ENCODE data around the gene GCN1. TPM values are rescaled to one million over a fixed set of nuclear protein-coding genes. Genes with fewer than 3 reads are reported as not detected.
"Not testable (repeated sequence)": the region's sequence is repeated elsewhere in the genome, so short reads cannot be mapped to it uniquely, and the experiment has no call there.

Gene GCN1
- total and polyA plus RNA-seq, 7 experiments from 2014 or later = 20.3 to 142 (median 122) TPM

GRCh38 chr12:120196817-120197541 lies 2.5 kb upstream of the GCN1 start:
- H3K4me1 Mint-ChIP-seq = peaks cover 28 to 62% (median 47%) of the 10 kb centered on the region in 7 donors
- peaks cover 26 to 32% of the 10 kb centered on the region in 2 donors for H3K4me1 ChIP-seq (ENCODE audit: control insufficient read depth in 2 of 2, insufficient read depth in 2 of 2, low read length in 2 of 2)

DNA sequence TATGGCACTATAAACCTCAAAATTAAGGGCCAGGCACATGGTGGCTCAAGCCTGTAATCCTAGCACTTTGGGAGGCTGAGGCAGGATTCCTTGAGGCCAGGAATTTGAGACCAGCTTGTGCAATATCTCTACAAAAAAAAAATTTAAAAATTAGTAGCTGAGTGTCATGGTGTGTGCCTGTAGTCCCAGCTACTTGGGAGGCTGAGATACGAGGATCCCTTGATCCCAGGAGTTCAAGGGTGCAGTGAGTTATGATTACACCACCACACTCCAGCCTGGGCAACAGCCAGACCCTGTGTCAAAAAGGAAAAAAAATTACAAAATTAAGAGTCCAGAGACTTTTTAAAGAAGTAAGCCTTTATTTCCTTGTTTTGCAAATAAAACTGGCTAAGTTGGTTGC lies 1.8 kb upstream of the GCN1 start:
- Mint-ChIP-seq H3K4me1 (peaks cover 31 to 65% (median 48%) of the 10 kb centered on the region in 7 donors), H3K9me3 (peaks cover 0 to 6% (median 0%) of the 10 kb centered on the region in 11 donors), H3K4me3 (peak overlapping the region in 3 of 10 donors; percentile 29 to 88 (median 82)), H3K27me3 (no peaks in the 10 kb centered on the region), H3K27ac (peak overlapping the region in 3 of 9 donors; percentile 87 to 93 (median 90)), H3K36me3 (peaks cover 0 to 40% (median 13%) of the 10 kb centered on the region in 5 donors)
- Histone ChIP-seq H3K4me3 (ENCODE audit: low read length) (no peak overlapping the region), H3K4me1 (ENCODE audit: control insufficient read depth in 2 of 2, insufficient read depth in 2 of 2, low read length in 2 of 2) (peaks cover 26 to 32% of the 10 kb centered on the region in 2 donors), H3K27ac (ENCODE audit: low read depth, low read length) (no peak overlapping the region), H3K9me3 (ENCODE audit: control insufficient read depth in 2 of 3, low read length in 3 of 3) (no peaks in the 10 kb centered on the region), H3K36me3 (ENCODE audit: control insufficient read depth in 2 of 3, insufficient read depth in 3 of 3, low read length in 3 of 3) (peaks cover 21 to 46% (median 30%) of the 10 kb centered on the region in 3 experiments), H3K27me3 (ENCODE audit: control insufficient read depth in 2 of 2, insufficient read depth in 2 of 2, low read length in 2 of 2) (no peaks in the 10 kb centered on the region)
- CTCF ChIA-PET = no interaction called here
- DNase-seq (no peak), ATAC-seq (no peak)
- POLR2A ChIA-PET = interaction anchor here (0.7 to 10.5 kb wide), 4 partner anchors 26 to 94 kb away, joined by 3 to 182 read pairs (median 4); partner anchors contain the start of genes RNU4-1 and RNU4-2
- intact Hi-C loops (cut with micrococcal nuclease) = loop anchor here in 1 of 2 donors (5.0 kb wide), 1 partner anchor 514 kb away; no protein-coding TSS in a partner anchor

More at GRCh38 chr12:120196817-120197541, 2.5 kb upstream of the GCN1 start:
- H3K27me3 Mint-ChIP-seq; H3K4me3 ChIP-seq (ENCODE audit: low read length); CTCF ChIA-PET; H3K27ac ChIP-seq (ENCODE audit: low read depth, low read length); H3K9me3 ChIP-seq (ENCODE audit: control insufficient read depth in 2 of 3, low read length in 3 of 3); DNase-seq; ATAC-seq; H3K9me3 Mint-ChIP-seq; H3K27me3 ChIP-seq (ENCODE audit: control insufficient read depth in 2 of 2, insufficient read depth in 2 of 2, low read length in 2 of 2): not testable (repeated sequence)
- POLR2A ChIA-PET = interaction anchor here (0.7 to 10.5 kb wide), 9 partner anchors 8 to 273 kb away, joined by 3 to 182 read pairs (median 4); partner anchors contain the start of genes RAB35, RNU4-1 and RNU4-2
- peaks cover 21 to 46% (median 30%) of the 10 kb centered on the region in 3 experiments for H3K36me3 ChIP-seq (ENCODE audit: control insufficient read depth in 2 of 3, insufficient read depth in 3 of 3, low read length in 3 of 3)
- Mint-ChIP-seq H3K27ac (peak overlapping the region in 7 of 9 donors; percentile 8 to 73 (median 52)), H3K4me3 (peak overlapping the region in 5 of 10 donors; percentile 13 to 61 (median 21)), H3K36me3 (peaks cover 0 to 38% (median 13%) of the 10 kb centered on the region in 5 donors)
- intact Hi-C loops (cut with micrococcal nuclease) = loop anchor here in 1 of 2 donors (5.0 kb wide), 1 partner anchor 515 kb away; no protein-coding TSS in a partner anchor

DNA sequence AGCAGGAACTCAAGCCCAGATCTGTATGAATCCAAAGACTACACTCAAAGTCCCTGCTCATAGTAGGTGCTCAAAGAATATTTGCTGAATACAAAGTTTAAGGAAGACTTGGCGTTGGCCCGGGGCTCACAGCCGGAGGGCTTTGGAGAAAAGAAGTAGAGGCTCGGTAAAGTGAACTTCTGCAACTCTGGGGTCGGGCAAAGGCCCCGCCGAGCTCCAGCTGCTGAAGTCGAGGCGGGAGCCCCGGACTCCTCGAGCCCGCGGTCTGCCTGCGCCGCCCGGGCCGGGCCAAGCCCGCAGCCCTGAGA lies 335 bp downstream of the GCN1 start:
- ATAC-seq (no peak), DNase-seq (peak in 1 of 9 donors; percentile 10)
- H3K4me1 ChIP-seq (ENCODE audit: control insufficient read depth in 2 of 2, insufficient read depth in 2 of 2, low read length in 2 of 2) = peaks cover 14 to 20% of the 10 kb centered on the region in 2 donors
- POLR2A ChIA-PET = interaction anchor here (1.2 to 10.5 kb wide), 4 partner anchors 7 to 96 kb away, joined by 3 to 182 read pairs (median 24); partner anchors contain the start of genes RNU4-1, RNU4-2 and RPLP0
- Mint-ChIP-seq H3K4me1 (peaks cover 22 to 54% (median 39%) of the 10 kb centered on the region in 7 donors), H3K27ac (peak overlapping the region; percentile 83 to 94 (median 92)), H3K4me3 (peak overlapping the region; percentile 82 to 96 (median 90)), H3K27me3 (no peaks in the 10 kb centered on the region), H3K36me3 (peaks cover 0 to 34% (median 15%) of the 10 kb centered on the region in 5 donors), H3K9me3 (peaks cover 0 to 3% (median 0%) of the 10 kb centered on the region in 11 donors)
- H3K9me3 ChIP-seq (ENCODE audit: control insufficient read depth in 2 of 3, low read length in 3 of 3) = no peaks in the 10 kb centered on the region
- CTCF ChIA-PET = interaction anchor here (1.2 kb wide), 1 partner anchor 71 kb away, joined by 4 read pairs; the partner anchor contains the start of gene PXN
- H3K36me3 ChIP-seq (ENCODE audit: control insufficient read depth in 2 of 3, insufficient read depth in 3 of 3, low read length in 3 of 3) = peaks cover 17 to 55% (median 24%) of the 10 kb centered on the region in 3 experiments
- intact Hi-C loops (cut with micrococcal nuclease) = loop anchor here (1.0 kb wide), 2 partner anchors 77 to 78 kb away; partner anchors contain the start of gene RAB35 (in 1 of the 2)
- no peaks in the 10 kb centered on the region for H3K27me3 ChIP-seq (ENCODE audit: control insufficient read depth in 2 of 2, insufficient read depth in 2 of 2, low read length in 2 of 2)
- peak overlapping the region; percentile 96 for H3K4me3 ChIP-seq (ENCODE audit: low read length)
- peak overlapping the region; percentile 88 for H3K27ac ChIP-seq (ENCODE audit: low read depth, low read length)

DNA sequence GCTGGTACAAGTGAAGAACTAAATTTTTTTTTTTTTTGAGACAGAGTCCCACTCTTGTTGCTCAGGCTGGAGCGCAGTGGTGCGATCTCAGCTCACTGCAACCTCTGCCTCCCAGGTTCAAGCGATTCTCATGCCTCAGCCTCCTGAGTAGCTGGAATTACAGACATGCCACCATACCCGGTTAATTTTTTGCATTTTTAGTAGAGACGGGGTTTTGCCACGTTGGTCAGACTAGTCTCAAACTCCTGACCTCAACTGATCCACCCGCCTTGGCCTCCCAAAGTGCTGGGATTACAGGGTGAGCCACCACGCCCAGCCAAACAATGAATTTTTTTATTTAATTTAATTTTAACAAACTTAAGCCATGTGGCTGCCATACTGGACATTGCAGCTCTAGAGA lies 1.2 kb downstream of the GCN1 start:
- POLR2A ChIA-PET = interaction anchor here (1.2 to 10.5 kb wide), 4 partner anchors 8 to 97 kb away, joined by 3 to 182 read pairs (median 24); partner anchors contain the start of genes RNU4-1, RNU4-2 and RPLP0
- Mint-ChIP-seq H3K27ac (peak overlapping the region in 6 of 9 donors; percentile 83 to 93 (median 90)), H3K36me3 (peaks cover 0 to 25% (median 14%) of the 10 kb centered on the region in 5 donors), H3K4me1 (peaks cover 14 to 45% (median 30%) of the 10 kb centered on the region in 7 donors), H3K4me3 (peak overlapping the region; percentile 82 to 96 (median 90))
- DNase-seq; H3K27me3 ChIP-seq (ENCODE audit: control insufficient read depth in 2 of 2, insufficient read depth in 2 of 2, low read length in 2 of 2); ATAC-seq; intact Hi-C loops (cut with micrococcal nuclease); H3K9me3 Mint-ChIP-seq; H3K9me3 ChIP-seq (ENCODE audit: control insufficient read depth in 2 of 3, low read length in 3 of 3); H3K27me3 Mint-ChIP-seq; H3K27ac ChIP-seq (ENCODE audit: low read depth, low read length): not testable (repeated sequence)
- CTCF ChIA-PET = interaction anchor here (0.9 to 1.2 kb wide), 2 partner anchors 35 to 72 kb away, joined by 4 read pairs; partner anchors contain the start of gene PXN
- Histone ChIP-seq H3K4me3 (ENCODE audit: low read length) (peak overlapping the region; percentile 96), H3K4me1 (ENCODE audit: control insufficient read depth in 2 of 2, insufficient read depth in 2 of 2, low read length in 2 of 2) (peaks cover 12 to 20% of the 10 kb centered on the region in 2 donors), H3K36me3 (ENCODE audit: control insufficient read depth in 2 of 3, insufficient read depth in 3 of 3, low read length in 3 of 3) (peaks cover 8 to 49% (median 18%) of the 10 kb centered on the region in 3 experiments)

DNA sequence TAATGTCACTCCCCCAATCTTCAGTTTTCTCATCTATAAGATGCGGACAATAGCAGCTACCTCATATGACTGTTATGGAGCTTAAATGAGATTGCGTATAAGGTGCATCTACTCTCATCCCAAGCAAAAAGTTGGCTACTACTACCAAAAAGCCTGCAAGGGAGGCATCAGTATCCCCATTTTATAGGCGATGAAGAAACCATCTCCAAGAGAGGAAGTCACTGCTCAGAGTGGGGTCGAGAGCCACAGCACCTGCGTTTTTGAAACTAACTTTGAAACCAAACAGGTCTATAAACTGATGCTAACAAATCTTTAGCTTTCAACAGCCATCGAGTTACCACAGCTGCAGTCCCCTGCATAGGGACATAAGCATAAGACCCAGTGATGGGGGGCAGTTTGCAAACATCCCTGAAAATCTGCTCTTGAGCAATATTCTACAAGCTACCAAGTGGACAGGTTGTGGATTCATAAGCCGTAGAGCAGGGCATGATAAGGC lies 3.5 kb downstream of the GCN1 start:
- Histone ChIP-seq H3K27ac (ENCODE audit: low read depth, low read length) (no peak overlapping the region), H3K36me3 (ENCODE audit: control insufficient read depth in 2 of 3, insufficient read depth in 3 of 3, low read length in 3 of 3) (peaks cover 3 to 49% (median 8%) of the 10 kb centered on the region in 3 experiments), H3K4me3 (ENCODE audit: low read length) (no peak overlapping the region), H3K27me3 (ENCODE audit: control insufficient read depth in 2 of 2, insufficient read depth in 2 of 2, low read length in 2 of 2) (no peaks in the 10 kb centered on the region), H3K4me1 (ENCODE audit: control insufficient read depth in 2 of 2, insufficient read depth in 2 of 2, low read length in 2 of 2) (peaks cover 12 to 19% of the 10 kb centered on the region in 2 donors), H3K9me3 (ENCODE audit: control insufficient read depth in 2 of 3, low read length in 3 of 3) (no peaks in the 10 kb centered on the region)
- peaks cover 0 to 23% (median 16%) of the 10 kb centered on the region in 5 donors for H3K36me3 Mint-ChIP-seq
- ChIA-PET CTCF (interaction anchor here (0.7 kb wide), 1 partner anchor 1129 kb away, joined by 4 read pairs; no protein-coding TSS in a partner anchor), POLR2A (interaction anchor here (1.0 to 5.0 kb wide), 2 partner anchors 10 to 100 kb away, joined by 4 to 45 read pairs; partner anchors contain the start of gene RPLP0)
- ATAC-seq (no peak), DNase-seq (no peak)
- intact Hi-C loops (cut with micrococcal nuclease) = no loop called here
- no peaks in the 10 kb centered on the region for H3K27me3 Mint-ChIP-seq
- H3K4me3 Mint-ChIP-seq = no peak overlapping the region
- H3K9me3 Mint-ChIP-seq = peaks cover 0 to 4% (median 0%) of the 10 kb centered on the region in 11 donors
- peaks cover 13 to 42% (median 31%) of the 10 kb centered on the region in 7 donors for H3K4me1 Mint-ChIP-seq
- H3K27ac Mint-ChIP-seq = no peak overlapping the region

DNA sequence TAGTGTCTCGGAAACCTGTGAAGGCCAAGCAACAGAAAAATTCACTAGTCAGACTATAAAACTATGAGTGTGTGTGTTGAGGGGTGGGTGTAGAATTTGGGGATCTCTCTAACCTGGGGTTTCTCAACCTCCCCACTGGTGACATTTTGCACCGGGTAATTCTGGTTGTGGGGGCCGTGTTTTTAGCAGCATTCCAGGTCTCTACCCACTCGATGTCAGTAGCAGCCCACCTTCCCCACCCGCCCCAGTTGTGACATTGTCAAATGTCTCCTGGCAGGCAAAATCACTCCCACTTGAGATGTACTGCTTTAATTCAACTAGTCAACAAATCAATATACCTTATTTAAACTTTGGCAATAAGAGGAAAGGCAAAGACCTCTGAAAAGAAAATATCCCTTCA lies 4.1 kb downstream of the GCN1 start:
- intact Hi-C loops (cut with micrococcal nuclease) = no loop called here
- POLR2A ChIA-PET = interaction anchor here (5.0 kb wide), 1 partner anchor 11 kb away, joined by 45 read pairs; the partner anchor contains the start of gene RPLP0
- Mint-ChIP-seq H3K27me3 (no peaks in the 10 kb centered on the region), H3K36me3 (peaks cover 0 to 22% (median 16%) of the 10 kb centered on the region in 5 donors), H3K27ac (no peak overlapping the region), H3K4me3 (no peak overlapping the region), H3K9me3 (peaks cover 0 to 4% (median 0%) of the 10 kb centered on the region in 11 donors), H3K4me1 (peaks cover 13 to 42% (median 31%) of the 10 kb centered on the region in 7 donors)
- Histone ChIP-seq H3K27ac (ENCODE audit: low read depth, low read length) (no peak overlapping the region), H3K36me3 (ENCODE audit: control insufficient read depth in 2 of 3, insufficient read depth in 3 of 3, low read length in 3 of 3) (peaks cover 0 to 54% (median 8%) of the 10 kb centered on the region in 3 experiments), H3K4me3 (ENCODE audit: low read length) (no peak overlapping the region), H3K4me1 (ENCODE audit: control insufficient read depth in 2 of 2, insufficient read depth in 2 of 2, low read length in 2 of 2) (peaks cover 12% of the 10 kb centered on the region in 2 donors), H3K9me3 (ENCODE audit: control insufficient read depth in 2 of 3, low read length in 3 of 3) (no peaks in the 10 kb centered on the region), H3K27me3 (ENCODE audit: control insufficient read depth in 2 of 2, insufficient read depth in 2 of 2, low read length in 2 of 2) (no peaks in the 10 kb centered on the region)
- DNase-seq = no peak
- CTCF ChIA-PET = interaction anchor here (0.7 kb wide), 1 partner anchor 1130 kb away, joined by 4 read pairs; no protein-coding TSS in a partner anchor
- ATAC-seq = no peak
